GM19099 (cell line): ENCODE results near the gene EXOC6B.

Experiments used
- POLR2A ChIP-seq: IDR thresholded peaks from 3 replicates; pipeline ENCODE4 v1.6.1; 2011; ENCODE audit warnings: low read depth; ENCODE audit not compliant: insufficient read length; ENCODE audit errors: extremely low read depth

EXOC6B gene

DNA sequence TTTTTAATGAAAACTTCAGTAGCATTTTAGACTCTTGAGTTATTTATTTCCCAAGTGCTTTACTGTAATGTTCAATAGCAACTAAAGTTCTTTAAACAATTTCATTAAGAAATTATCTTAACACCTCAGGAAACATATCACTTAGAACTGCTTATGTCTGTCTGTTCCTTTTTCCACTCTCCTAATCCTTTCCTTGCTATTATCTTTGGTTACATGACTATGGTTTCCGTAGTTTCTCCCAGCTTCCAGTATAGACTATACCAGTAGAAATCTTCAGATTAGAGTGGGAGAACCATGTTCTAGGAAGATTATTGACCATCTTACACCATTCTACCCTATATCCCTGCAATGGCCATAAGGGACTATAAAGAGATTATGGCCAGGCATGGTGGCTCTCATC is 280.0 kb downstream of the EXOC6B start:
- no peak for TF ChIP-seq POLR2A

DNA sequence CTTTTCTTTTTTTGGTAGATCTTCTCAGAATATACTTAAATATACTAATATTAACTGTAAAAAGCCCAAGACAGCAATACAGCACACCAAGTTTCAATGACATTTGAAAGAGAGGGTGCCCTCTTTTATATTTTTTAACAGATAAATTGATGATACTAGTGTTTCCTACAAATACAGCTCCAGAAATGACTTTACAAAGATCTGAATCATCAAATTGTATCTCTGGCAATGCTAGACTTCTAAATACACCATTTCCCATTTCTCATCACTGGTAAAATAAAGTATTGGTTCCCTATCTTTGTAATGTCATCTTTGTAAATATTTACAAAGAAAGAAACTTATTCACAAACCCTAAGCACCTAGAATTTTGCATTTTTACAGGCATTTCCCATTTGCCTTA is 281.3 kb downstream of the EXOC6B start:
- no peak for TF ChIP-seq POLR2A

DNA sequence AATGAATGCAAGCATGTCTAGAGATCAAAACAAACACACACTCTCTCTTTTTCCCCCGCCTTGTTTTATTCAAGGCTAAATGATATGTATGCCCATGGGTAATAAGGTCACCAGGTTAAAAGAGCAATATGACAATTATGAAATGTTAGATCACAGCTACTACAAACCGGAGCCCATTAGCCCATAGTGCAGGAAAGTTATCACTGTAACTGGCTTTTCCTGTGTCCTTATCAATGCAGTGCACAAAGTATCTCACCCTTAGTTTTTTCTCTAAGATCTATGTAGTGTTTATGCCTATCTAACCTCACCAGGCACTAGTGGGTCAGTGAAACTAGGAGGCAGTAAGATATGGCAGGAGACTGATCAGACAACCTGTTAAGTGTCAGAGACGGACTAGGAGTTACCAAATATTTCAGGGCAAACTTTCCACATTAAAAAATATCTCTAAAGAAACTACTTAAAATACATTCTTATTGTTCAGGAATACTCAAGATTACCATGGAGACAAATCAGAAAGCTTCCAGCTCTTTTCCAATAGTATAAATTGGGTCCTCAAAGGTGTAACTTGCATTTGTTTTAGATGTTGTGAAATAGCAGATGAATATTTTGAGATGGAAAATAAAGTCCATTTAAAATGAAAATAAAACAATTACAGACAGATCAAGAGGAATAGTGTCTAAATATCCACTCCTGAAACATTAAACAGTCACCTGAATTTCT is 282.2 kb downstream of the EXOC6B start:
- TF ChIP-seq POLR2A: no peak

DNA sequence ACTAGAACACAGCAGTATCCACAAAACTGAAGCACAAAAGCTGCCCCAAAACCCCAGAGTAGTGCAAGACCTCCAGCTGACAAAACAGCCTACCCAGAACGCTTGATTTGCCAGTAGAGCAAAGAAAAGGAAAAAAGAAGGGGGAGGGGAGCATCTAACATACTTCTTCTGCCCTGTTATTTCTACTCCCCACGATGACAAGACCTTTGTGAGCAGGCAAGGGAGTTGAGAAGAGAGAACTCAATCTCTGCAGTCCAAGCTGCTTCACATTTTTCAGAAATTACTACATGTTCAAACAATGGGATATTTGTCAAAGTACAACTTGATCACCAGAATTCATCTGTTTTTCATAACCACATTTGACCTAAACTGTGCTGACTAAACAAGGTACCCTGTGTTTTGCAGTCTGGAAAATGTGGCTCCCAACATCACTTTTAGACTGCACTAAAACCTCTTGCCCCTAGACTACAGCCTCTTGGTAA is 286.7 kb downstream of the EXOC6B start:
- no peak for TF ChIP-seq POLR2A

DNA sequence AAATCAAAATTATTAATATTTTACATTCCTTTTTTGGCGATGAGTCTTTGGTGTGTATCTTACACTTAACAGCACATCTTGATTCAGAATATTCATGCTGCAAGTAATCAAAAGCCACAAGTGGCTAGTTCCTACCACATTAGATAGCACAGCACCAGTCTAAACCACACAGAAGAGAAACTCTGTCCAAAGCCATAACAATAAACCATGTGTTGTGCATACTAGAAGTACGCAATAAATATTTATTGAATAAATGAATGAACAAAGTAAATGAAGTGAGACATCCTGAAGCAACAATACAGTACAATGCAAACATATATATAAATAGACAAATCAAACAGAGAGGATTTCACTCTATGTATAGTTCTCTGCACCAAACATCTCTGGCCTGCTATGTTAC is 287.3 kb downstream of the EXOC6B start:
- no peak for TF ChIP-seq POLR2A

DNA sequence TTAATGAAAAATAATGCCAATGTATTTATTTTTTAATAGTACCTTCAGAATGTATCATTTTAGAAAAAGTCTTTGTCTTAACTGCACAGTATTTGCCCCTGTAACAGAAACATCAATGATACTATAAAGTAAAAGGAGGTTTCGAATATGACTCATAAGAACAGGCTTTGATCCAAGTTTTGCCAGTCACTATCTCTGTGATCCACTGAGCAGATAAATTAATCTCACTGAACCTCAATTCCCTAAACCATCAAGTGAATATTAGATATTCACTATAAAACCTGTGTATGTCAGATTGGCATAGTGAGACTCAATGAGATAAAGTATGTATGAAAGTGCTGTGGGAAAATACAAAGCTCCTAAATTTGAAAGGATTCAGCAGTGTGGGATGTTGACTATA is 292.1 kb downstream of the EXOC6B start:
- no peak for TF ChIP-seq POLR2A

DNA sequence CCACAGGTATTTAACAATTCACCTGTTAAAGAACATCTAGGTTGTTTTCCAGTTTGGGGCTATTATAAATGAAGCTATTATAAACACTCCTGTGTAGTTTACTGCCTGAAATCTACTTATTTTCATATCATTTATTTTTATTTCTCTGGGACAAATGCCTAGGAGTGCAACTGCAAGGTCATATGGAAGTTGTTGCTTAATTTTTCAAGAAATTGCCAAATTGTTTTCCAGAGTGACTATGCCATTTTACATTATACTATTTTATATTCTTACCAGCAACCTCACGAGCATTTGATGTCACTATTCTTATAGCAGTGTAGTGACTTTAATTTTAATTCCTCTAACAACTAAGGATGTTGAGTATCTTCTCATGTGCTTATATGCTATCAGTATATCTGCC is 298.4 kb downstream of the EXOC6B start:
- TF ChIP-seq POLR2A: no peak

DNA sequence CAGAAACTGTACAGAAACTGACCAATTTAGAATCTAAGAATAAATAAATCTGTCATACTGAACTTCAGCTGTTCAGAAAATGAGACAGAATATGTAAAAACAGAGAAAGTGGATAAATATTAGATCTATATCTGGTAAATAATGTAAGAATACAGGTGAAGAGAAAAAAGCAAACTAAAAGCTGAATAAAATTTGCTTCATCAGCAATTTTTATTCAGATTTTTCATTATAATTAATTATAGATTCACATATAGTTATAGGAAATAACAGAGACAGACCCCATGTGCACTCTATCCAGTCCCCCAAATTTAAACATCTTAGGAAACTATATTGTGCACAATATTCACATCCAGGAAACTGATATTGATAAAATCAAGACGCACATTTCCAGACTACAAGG is 299.2 kb downstream of the EXOC6B start:
- no peak for TF ChIP-seq POLR2A

DNA sequence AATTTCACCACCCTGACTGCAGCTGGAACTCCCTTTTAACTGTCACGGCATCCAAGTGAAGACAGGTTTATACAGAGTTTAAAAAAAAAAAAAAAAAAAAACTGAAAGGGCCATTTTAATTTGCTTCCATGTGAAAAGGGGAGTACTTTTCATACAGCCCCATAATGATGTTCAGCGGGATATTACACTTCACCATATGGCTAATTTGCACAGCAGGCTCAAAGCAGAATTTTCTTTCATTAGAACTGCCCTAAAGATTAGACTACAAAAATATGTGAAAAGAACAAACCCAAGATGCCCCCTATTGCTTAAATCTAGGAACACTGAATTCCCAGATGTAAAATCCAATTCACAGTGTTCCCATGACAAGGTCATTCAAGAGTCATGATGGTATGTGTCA is 301.8 kb downstream of the EXOC6B start:
- TF ChIP-seq POLR2A: no peak

DNA sequence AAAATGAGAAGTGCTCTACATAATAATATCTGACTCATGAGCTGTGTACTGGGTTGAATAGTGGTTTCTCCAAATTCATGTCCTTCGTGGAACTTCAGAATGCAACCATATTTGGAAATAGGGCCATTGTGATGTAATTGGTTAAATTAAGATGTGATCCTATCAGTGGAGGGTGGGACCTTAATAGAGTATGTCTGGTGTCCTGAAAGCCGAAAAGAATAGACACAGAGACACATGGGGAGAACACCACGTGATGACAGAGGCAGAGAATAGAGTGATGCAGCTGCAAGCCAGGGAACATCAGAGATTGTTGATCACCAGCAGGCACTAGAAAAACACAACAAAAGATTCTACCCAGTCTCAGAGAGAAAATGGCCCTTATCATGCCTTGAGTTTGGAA is 310.1 kb downstream of the EXOC6B start:
- no peak for TF ChIP-seq POLR2A

DNA sequence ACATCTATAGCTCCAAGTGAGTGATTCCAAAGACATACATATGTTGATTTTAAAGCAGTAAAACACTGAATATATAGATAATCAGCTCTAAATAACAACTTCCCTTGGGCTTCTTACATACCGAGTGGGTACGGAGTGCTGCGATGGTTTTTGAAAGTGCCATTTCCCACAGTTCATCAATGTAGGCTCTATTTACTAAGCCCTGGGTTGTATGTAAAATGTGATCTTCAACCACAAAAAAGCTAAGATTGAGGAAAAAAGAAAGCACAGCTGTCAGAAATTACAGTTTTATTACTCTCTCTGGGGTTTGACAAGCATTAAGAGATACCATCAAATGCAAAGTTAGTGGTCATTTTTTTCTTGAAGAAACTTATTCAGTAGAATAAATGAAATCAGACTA is 312.8 kb downstream of the EXOC6B start:
- TF ChIP-seq POLR2A: no peak

DNA sequence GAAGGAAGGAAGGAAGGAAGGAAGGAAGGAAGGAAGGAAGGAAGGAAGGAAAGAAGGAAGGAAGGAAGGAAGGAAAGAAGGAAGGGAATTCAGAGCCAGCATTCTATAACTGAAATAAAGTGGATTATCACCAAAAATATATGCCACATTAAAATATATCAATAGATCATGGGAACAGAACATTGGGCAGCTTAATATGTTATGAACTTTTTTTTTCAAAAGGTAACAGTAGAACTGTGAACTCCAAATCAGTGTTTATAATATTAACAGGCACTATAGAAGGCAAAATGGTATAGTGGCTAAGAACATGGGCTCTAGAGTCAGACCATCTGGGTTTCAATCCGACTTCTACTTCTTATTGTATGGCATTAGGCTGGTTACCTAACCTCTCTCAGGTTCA is 313.5 kb downstream of the EXOC6B start:
- TF ChIP-seq POLR2A: no peak

DNA sequence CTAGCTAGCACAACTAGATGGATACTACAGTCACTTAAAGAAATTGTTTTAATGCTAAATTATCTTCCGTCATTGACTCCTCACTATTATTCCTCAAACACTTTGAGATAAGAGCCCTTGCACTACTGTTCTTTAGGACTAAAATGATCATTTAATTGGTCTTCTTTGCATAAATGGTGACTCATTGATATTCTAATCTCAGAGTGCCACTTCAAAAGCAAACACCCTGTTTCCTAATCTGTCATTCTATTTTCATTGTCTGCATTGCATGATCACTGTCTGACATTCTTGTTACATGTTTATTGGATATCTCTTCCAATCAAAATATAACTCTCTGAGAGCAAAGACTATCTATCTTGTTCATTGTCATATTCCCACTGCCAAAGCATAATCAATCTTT is 313.9 kb downstream of the EXOC6B start:
- TF ChIP-seq POLR2A: no peak

DNA sequence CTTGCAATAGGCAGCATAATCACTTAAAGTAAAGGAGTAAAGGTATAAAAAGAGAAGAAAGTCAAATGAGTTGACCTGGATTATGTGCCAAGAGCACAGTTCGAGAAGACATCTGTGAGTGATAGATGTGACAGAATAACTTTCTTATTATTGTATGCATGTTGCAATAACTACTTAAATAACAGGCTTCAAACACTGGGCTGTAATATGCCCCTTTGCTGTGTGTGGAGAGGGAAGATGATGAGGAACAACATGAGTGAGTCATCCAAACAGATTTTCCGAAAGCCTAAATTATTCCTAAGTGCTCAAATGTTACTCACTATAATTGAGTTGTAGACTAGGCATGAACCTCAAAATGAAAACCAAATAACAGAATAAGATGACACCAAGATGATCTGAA is 328.1 kb downstream of the EXOC6B start:
- no peak for TF ChIP-seq POLR2A

DNA sequence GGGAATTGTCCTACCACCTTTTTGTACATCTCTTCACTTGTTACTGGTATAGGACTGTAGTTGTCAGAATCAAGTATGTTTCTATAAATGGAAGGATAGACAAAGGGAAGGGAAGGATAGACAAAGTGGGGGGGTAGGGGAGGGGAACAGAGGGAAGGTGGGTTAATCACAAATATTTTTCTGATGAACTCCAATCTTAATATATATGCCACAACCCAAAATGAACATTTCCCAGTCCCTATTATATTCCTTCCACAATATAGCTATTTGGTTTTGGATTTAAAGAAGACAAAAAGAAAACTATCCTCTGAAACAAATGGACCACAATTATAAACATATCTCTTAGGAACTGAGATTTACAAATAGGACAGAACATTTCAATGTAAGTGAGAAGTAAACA is 329.4 kb downstream of the EXOC6B start:
- no peak for TF ChIP-seq POLR2A

DNA sequence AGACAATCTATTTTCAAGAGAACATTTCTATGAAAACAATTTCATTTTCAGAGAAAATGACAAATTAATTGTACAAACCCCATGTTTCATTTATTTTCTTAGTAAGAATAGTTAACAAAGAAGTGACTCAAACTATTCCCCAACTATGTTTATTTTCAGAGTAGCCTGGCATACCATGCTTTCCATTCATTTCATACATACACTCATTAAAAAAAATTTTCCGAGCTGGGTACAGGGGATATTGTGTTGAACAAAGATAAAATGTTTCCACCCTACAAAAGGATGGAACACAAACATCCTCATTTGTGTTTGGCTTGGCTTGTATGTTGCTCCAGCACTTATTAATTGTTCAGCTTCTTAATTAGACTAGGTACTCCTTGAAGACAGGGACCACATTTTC is 331.4 kb downstream of the EXOC6B start:
- TF ChIP-seq POLR2A: no peak

DNA sequence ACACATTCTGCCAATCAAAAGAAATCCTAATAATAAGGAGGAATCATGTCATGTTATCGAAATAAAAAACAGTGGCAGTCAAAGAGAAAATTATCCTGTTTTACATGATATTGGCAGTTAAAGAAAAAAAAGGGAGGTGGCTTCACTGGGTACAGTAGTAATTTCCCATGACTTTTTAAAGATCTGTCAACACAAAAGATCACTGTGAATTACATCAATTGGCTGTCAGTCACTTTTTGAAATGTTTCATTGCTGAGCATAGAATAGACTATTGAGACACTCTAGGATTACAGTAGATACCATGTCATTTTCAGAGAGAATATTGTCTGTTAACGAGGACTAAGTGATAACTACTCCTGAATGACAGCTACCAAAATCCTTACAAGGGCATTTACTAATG is 342.5 kb downstream of the EXOC6B start:
- no peak for TF ChIP-seq POLR2A
